PC-3 (cell line): ENCODE results near the gene PI4KA. TPM values are rescaled to one million over a fixed set of nuclear protein-coding genes. Genes with fewer than 3 reads are reported as not detected.
A peak's percentile ranks its signal among the peaks of the same experiment; 100 is the strongest.
"Not testable (repeated sequence)": the region's sequence is repeated elsewhere in the genome, so short reads cannot be mapped to it uniquely, and the experiment has no call there.

Experiments used
- ATAC-seq: fragments of 200-7000 bp; cut with Tn5 transposase; 2 replicates; pipeline ENCODE4 v1.9.1; 2020; ENCODE audit warnings: mild to moderate bottlenecking, moderate library complexity
- BruUV-seq: library from RNA; stranded (reverse); fragments of 400-500 nt; replicated peaks from 2 replicates; lab custom pipeline; 2021; lab: Mats Ljungman, UMichigan
- CTCF ChIA-PET: fragments of 300-600 bp; sonication (Branson Sonifier 250); formaldehyde crosslinking; loops from one replicate; lab custom pipeline; 2022; ENCODE audit warnings: antibody characterized with exemption; lab: Charles Lee
- POLR2A ChIA-PET: fragments of 300-600 bp; sonication (Branson Sonifier 250); formaldehyde crosslinking; loops from one replicate; lab custom pipeline; 2022; ENCODE audit warnings: antibody characterized with exemption; ENCODE audit not compliant: unreplicated experiment; lab: Charles Lee
- DNase-seq: peaks from one replicate; pipeline ENCODE4 v3.0.0-alpha.2; 2015
- H2AFZ ChIP-seq: fragments of 300-600 bp; sonication (generic); 2 replicates; pipeline ENCODE4 v1.6.0; 2016; ENCODE audit warnings: antibody characterized with exemption, low read length
- H3F3A ChIP-seq: fragments of 300-600 bp; sonication (generic); one replicate; pipeline ENCODE4 v1.6.0; 2017; ENCODE audit warnings: antibody characterized with exemption, low read length, control low read depth, mild to moderate bottlenecking; ENCODE audit not compliant: unreplicated experiment
- H3K27ac ChIP-seq: fragments of 300-600 bp; sonication (generic); 2 replicates; pipeline ENCODE4 v1.5.1; 2016; ENCODE audit warnings: mild to moderate bottlenecking, low read length
- H3K27me3 ChIP-seq: fragments of 300-600 bp; sonication (generic); 2 replicates; pipeline ENCODE4 v1.6.1; 2016; ENCODE audit warnings: low read length, mixed read lengths
- H3K36me3 ChIP-seq: fragments of 300-600 bp; sonication (generic); 2 replicates; pipeline ENCODE4 v1.6.1; 2016; ENCODE audit warnings: low read depth, mixed run types, low read length, mixed read lengths
- H3K4me1 ChIP-seq: fragments of 300-600 bp; sonication (generic); 2 replicates; pipeline ENCODE4 v1.5.1; 2016; ENCODE audit warnings: low read length; ENCODE audit not compliant: insufficient read depth
- H3K4me2 ChIP-seq: fragments of 300-600 bp; sonication (generic); 2 replicates; pipeline ENCODE4 v1.6.0; 2016; ENCODE audit warnings: low read length
- H3K4me3 ChIP-seq: fragments of 300-600 bp; sonication (generic); 2 replicates; pipeline ENCODE4 v1.5.1; 2016; ENCODE audit warnings: mild to moderate bottlenecking, low read length, mixed read lengths
- H3K79me2 ChIP-seq: fragments of 300-600 bp; sonication (generic); 2 replicates; pipeline ENCODE4 v1.6.1; 2017; ENCODE audit warnings: low read length, mixed read lengths
- H3K9ac ChIP-seq: fragments of 300-600 bp; sonication (generic); 2 replicates; pipeline ENCODE4 v1.6.0; 2016; ENCODE audit warnings: mild to moderate bottlenecking, low read length
- H3K9me2 ChIP-seq: fragments of 300-600 bp; sonication (generic); replicated peaks from 2 replicates; pipeline ENCODE4 v1.6.1; 2016; ENCODE audit warnings: mixed run types, low read length, mixed read lengths
- H3K9me3 ChIP-seq: fragments of 300-600 bp; sonication (generic); 2 replicates; pipeline ENCODE4 v1.6.1; 2016; ENCODE audit warnings: low read length, mixed read lengths
- H4K20me1 ChIP-seq: fragments of 300-600 bp; sonication (generic); 2 replicates; pipeline ENCODE4 v1.6.1; 2016; ENCODE audit warnings: low read length, mixed read lengths
- intact Hi-C: fragments of 100-400 bp; cut with micrococcal nuclease; formaldehyde crosslinking; loops from 2 replicates; pipeline ENCODE4 v1.9.0; 2023
- total RNA-seq: library from RNA; depleted of rRNA; stranded (reverse); fragments of >200 nt; gene quantifications from 2 replicates; pipeline ENCODE4 v1.2.3, GENCODE V29; 2014

PI4KA gene
- total RNA-seq, 1 experiment from 2014 or later, result 39.7 TPM

- H3K9me2 ChIP-seq, H2AFZ ChIP-seq, BruUV-seq, H3K4me3 ChIP-seq, H3K27ac ChIP-seq, CTCF ChIA-PET, H3F3A ChIP-seq, H3K9ac ChIP-seq, ATAC-seq, H3K27me3 ChIP-seq, H3K4me1 ChIP-seq, POLR2A ChIA-PET, H3K9me3 ChIP-seq, H3K36me3 ChIP-seq, intact Hi-C loops, H3K4me2 ChIP-seq, H4K20me1 ChIP-seq, DNase-seq, H3K79me2 ChIP-seq: not testable (repeated sequence)
Measured at GRCh38 chr22:20713116-20713515, 145.5 kb downstream of the PI4KA start.

GRCh38 chr22:20709966-20710365 is 148.6 kb downstream of the PI4KA start:
- H2AFZ ChIP-seq, ATAC-seq, H3K9me2 ChIP-seq, POLR2A ChIA-PET, DNase-seq, H3K36me3 ChIP-seq, H3K9ac ChIP-seq, H3K27ac ChIP-seq, H3K4me3 ChIP-seq, H3K9me3 ChIP-seq, H3K4me2 ChIP-seq, BruUV-seq, CTCF ChIA-PET, H3K27me3 ChIP-seq, H3K4me1 ChIP-seq, H3F3A ChIP-seq, H4K20me1 ChIP-seq, intact Hi-C loops, H3K79me2 ChIP-seq: not testable (repeated sequence)

GRCh38 chr22:20707549-20708118 is 151.0 kb downstream of the PI4KA start:
- H3K4me3 ChIP-seq, BruUV-seq, H3K4me1 ChIP-seq, H3K27me3 ChIP-seq, H3K9ac ChIP-seq, POLR2A ChIA-PET, intact Hi-C loops, CTCF ChIA-PET, H3K79me2 ChIP-seq, H4K20me1 ChIP-seq, H3K27ac ChIP-seq, DNase-seq, H3K9me3 ChIP-seq, H3K36me3 ChIP-seq, H3F3A ChIP-seq, ATAC-seq, H2AFZ ChIP-seq, H3K9me2 ChIP-seq, H3K4me2 ChIP-seq: not testable (repeated sequence)

DNA sequence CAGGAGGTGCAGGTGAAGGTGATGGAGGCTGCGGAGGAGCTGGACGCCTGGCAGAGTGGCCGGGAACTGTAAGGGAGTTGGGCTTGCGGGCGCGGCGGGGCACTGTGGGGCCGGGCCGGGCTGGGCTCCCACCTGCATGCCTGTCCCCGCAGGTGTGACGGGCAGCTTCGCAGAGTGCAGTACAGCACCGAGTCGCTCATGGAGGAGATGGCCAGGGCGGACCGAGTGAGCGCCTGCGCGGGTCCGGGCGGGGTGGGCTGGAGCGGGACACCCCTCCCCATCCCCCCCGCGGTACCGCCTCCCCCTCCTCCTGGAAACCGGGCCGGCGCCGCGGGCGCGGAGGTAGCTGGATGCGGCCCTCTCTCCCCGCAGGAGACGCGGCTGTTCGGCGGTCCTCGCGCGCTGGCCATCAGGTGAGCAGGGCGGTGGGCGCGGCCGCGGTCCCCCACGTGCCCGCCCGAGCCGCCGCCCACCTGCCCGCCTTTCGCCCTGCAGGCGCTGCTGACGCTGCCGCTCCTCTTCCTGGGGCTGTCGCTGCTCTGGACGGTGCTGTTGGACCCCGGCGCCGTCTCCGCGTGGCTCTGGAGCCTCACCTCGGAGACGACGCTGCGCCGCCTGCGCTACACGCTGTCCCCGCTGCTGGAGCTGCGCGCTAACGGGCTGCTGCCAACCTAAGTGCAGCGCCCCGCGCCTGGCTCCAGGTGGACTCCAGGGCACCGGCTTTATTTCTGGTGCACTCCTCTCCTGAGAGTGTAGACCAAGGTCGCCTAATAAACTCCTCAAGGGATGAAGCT is 154.6 kb downstream of the PI4KA start:
- peak overlapping the region; percentile 53; the same call in 1 of the 2 replicates for H3K4me3 ChIP-seq
- H3K27me3 ChIP-seq, POLR2A ChIA-PET, BruUV-seq, H4K20me1 ChIP-seq, H2AFZ ChIP-seq, H3F3A ChIP-seq, H3K9me3 ChIP-seq, H3K4me1 ChIP-seq, H3K36me3 ChIP-seq, H3K9me2 ChIP-seq, H3K79me2 ChIP-seq, H3K9ac ChIP-seq, H3K27ac ChIP-seq: not testable (repeated sequence)
- ATAC-seq (peak; percentile 7), DNase-seq (peak; percentile 12)
- intact Hi-C loops, result loop anchor here (2.0 kb wide), 1 partner anchor 73 kb away; no protein-coding TSS in a partner anchor
- peak overlapping the region; percentile 69 for H3K4me2 ChIP-seq
- CTCF ChIA-PET, result interaction anchor here (0.6 to 0.9 kb wide), 3 partner anchors 26 to 286 kb away, joined by 3 to 6 read pairs (median 4); partner anchors contain the start of gene LZTR1

DNA sequence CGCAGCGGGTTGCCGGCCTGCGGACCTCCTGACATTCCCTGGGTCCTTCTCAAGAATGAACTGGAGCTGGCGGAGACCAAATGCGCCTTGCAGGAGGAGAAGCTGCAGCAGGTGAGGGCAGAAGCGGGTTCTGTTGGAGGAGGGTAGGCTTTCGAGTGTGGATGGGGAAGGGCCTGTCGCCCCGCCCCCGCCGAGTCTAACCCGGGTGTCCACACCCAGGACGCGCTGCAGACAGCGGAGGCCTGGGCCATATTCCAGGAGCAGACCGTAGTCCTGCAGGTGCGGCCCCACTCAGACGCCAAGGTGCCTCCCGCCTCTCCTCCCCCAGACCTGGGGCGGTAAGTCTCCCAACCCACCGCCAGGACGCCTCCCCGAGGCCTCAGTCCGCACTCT is 155.2 kb downstream of the PI4KA start:
- H3K27ac ChIP-seq, DNase-seq, H3K36me3 ChIP-seq, H3K9ac ChIP-seq, H3K9me2 ChIP-seq, BruUV-seq, H3K9me3 ChIP-seq, H2AFZ ChIP-seq, H3K4me1 ChIP-seq, H3F3A ChIP-seq, H3K27me3 ChIP-seq, H4K20me1 ChIP-seq, H3K79me2 ChIP-seq, POLR2A ChIA-PET: not testable (repeated sequence)
- peak overlapping the region; percentile 53; the same call in 1 of the 2 replicates for H3K4me3 ChIP-seq
- intact Hi-C loops, result loop anchor here (2.0 kb wide), 1 partner anchor 73 kb away; no protein-coding TSS in a partner anchor
- ATAC-seq, result peak; percentile 42
- H3K4me2 ChIP-seq, result peak overlapping the region; percentile 69; the same call in 1 of the 2 replicates
- CTCF ChIA-PET, result interaction anchor here (0.9 kb wide), 1 partner anchor 285 kb away, joined by 6 read pairs; no protein-coding TSS in a partner anchor

DNA sequence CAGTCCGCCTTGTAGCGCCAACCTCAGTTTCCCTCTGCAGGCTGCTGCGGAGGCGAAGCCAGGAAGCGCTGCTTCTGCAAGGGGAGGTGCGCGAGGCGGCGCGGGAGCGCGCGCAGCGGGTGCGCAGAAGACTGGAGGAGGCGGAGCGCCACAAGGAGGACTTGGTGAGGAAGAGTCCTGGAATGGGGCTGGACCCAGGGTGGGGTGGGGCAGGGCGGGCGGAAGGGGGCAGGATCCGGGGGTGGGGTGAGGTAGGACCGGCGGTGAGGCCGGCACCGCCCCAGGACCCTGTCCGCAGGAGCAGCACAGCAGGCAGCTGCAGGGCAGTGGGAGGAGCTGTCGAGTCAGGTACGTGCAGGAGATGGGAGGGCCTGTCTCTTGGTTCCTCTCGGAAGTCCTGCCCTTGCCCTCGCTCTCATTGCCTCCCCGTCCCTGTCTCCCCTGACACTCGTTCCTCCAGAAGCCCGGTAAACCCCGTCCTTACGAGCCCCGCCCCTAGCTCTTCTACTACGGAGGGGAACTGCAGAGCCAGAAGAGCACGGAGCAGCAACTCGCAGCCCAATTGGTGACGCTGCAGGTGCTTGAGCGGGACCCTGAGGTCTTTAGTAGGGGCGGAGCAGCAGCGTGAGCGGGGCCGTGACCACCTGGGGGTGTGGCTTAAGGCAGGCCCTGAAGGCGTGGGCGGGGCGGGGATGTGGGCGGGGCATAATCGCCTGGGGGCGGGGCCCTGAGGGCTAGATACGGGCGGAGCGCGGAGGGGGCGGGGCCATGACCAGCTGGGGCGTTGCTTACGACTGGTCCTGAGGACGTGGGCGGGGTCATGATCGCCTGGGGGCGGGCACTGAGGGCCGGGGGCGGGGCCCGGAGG is 155.8 kb downstream of the PI4KA start:
- not testable (repeated sequence) for H3K9ac ChIP-seq, H3K4me1 ChIP-seq, H3K27me3 ChIP-seq, H2AFZ ChIP-seq, H3F3A ChIP-seq, H3K36me3 ChIP-seq, H3K79me2 ChIP-seq, BruUV-seq, H3K9me2 ChIP-seq, H4K20me1 ChIP-seq, H3K9me3 ChIP-seq
- peak overlapping the region; percentile 63 for H3K4me3 ChIP-seq
- DNase-seq (peak; percentile 83), ATAC-seq (peak; percentile 79)
- ChIA-PET CTCF (interaction anchor here (0.6 to 0.9 kb wide), 2 partner anchors 102 to 284 kb away, joined by 6 to 11 read pairs; no protein-coding TSS in a partner anchor), POLR2A (interaction anchor here (0.5 to 0.6 kb wide), 2 partner anchors 75 to 86 kb away, joined by 3 read pairs; no protein-coding TSS in a partner anchor)
- intact Hi-C loops, result loop anchor here (2.0 kb wide), 1 partner anchor 74 kb away; no protein-coding TSS in a partner anchor
- H3K4me2 ChIP-seq, result peak overlapping the region; percentile 72
- H3K27ac ChIP-seq, result 0 out of 2 replicates have a peak overlapping the region, but pooled peaks have one; percentile 32
